ENCODE measurements around the gene KLHL41.

- TF ChIP-seq EZH2phosphoT487 (IDR thresholded peaks at IDR 0.05; ENCODE audit: low read length), result no peak
- no peak for TF ChIP-seq EZH2 (optimal IDR thresholded peaks at IDR 0.05; ENCODE audit: low read depth, low read length)
Measured at GRCh38 chr2:169540146-169540545, 30.6 kb downstream of the KLHL41 start.
